ENCODE data around the gene RASSF10.

- TF ChIP-seq CTCF (IDR thresholded peaks at IDR 0.05) (no peak), POLR2A (IDR thresholded peaks at IDR 0.05) (no peak)
These were observed 8.4 kb upstream of the RASSF10 start for GRCh38 chr11:13000721-13001120.
